ENCODE data around the gene SLC25A45.

- TF ChIP-seq, protein P1, sequence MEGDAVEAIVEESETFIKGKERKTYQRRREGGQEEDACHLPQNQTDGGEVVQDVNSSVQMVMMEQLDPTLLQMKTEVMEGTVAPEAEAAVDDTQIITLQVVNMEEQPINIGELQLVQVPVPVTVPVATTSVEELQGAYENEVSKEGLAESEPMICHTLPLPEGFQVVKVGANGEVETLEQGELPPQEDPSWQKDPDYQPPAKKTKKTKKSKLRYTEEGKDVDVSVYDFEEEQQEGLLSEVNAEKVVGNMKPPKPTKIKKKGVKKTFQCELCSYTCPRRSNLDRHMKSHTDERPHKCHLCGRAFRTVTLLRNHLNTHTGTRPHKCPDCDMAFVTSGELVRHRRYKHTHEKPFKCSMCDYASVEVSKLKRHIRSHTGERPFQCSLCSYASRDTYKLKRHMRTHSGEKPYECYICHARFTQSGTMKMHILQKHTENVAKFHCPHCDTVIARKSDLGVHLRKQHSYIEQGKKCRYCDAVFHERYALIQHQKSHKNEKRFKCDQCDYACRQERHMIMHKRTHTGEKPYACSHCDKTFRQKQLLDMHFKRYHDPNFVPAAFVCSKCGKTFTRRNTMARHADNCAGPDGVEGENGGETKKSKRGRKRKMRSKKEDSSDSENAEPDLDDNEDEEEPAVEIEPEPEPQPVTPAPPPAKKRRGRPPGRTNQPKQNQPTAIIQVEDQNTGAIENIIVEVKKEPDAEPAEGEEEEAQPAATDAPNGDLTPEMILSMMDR (IDR thresholded peaks at IDR 0.05), result no peak
- TF ChIP-seq POLR2A (IDR thresholded peaks at IDR 0.05), result peak in 1 of 2 donors; percentile 73
Measured at GRCh38 chr11:65420979-65421793, 38.7 kb upstream of the SLC25A45 start.

All from vagina (tissue), 2 donors.